Measurements from ENCODE around the gene LRRC32. TPM values are rescaled to one million over a fixed set of nuclear protein-coding genes. Genes with fewer than 3 reads are reported as not detected.

Gene LRRC32
- total RNA-seq, 1 donor from 2014 or later, result 0.77 TPM

DNA sequence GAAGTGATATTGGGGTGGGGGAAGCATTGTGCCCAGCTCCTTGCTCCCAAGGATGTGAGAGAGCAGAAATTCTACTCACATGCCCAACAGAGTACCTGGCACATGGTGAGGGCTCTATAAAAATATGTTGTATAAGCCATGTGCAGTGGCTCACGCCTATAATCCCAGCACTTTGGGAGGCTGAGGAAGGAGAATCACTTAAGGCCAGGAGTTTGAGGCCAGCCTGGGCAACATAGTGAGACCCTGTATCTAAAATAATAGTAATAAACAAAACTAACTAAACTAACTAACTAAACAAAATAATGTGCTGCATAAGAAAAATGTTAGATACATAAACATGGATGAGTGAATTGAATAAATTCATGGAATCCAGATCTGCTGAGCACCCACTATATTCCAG is 33.2 kb upstream of the LRRC32 start:
- Mint-ChIP-seq H3K36me3 (ENCODE audit: low read depth) (no peaks in the 10 kb centered on the region), H3K27ac (ENCODE audit: unreplicated experiment) (peak overlapping the region; percentile 61)

DNA sequence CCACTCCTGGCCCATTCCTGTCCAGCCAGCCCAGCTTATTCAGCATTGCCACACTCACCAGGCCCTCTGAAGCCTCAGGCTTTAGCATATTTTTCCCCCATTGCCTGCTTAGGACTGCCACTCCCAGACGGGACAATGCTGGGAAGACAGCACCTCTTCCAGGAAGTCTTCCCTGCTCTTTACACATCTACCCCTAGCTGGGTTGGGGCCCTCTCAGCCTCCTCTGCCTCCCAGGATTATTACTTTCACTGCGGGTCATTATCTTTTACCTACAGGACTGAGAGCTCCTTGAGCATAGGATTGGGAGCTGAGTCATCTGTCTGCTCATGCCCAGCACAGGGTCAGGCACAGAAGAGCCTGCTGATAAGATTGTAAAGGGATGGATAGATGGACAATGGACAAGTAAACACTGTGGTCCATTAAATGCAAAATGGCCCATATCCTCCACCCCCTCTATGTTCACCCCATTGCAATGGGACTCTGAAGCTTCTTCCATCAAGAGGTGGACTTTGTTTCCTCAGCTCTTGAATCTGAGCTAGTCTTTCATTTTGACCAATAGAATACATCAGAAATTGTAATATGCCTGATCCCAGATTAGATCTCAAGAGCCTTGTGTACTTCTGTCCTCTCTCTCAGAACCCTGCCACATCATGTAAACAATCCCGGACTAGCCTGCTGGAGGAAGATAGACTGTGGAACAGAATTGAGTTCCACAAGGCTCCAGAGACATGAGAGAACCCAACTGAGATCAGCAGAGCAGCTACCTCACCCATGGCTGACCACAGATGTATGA is 32.0 kb upstream of the LRRC32 start:
- Mint-ChIP-seq H3K4me3 (no peak overlapping the region), H3K27me3 (ENCODE audit: low read depth) (no peaks in the 10 kb centered on the region), H3K4me1 (peaks cover 13% of the 10 kb centered on the region), H3K27ac (ENCODE audit: unreplicated experiment) (no peak overlapping the region), H3K36me3 (ENCODE audit: low read depth) (no peaks in the 10 kb centered on the region), H3K9me3 (peaks cover 3% of the 10 kb centered on the region)
- TF ChIP-seq CTCF (conservative IDR thresholded peaks at IDR 0.05), result no peak
- DNase-seq (ENCODE audit: low read depth, low spot score), result no peak

More for the DNA sequence above, 33.2 kb upstream of the LRRC32 start:
- no peak for DNase-seq (ENCODE audit: low read depth, low spot score)
- no peaks in the 10 kb centered on the region for H3K27me3 Mint-ChIP-seq (ENCODE audit: low read depth)
- TF ChIP-seq CTCF (conservative IDR thresholded peaks at IDR 0.05), result no peak
- no peak overlapping the region for H3K4me3 Mint-ChIP-seq
- H3K9me3 Mint-ChIP-seq, result peaks cover 3% of the 10 kb centered on the region
- peaks cover 13% of the 10 kb centered on the region for H3K4me1 Mint-ChIP-seq

DNA sequence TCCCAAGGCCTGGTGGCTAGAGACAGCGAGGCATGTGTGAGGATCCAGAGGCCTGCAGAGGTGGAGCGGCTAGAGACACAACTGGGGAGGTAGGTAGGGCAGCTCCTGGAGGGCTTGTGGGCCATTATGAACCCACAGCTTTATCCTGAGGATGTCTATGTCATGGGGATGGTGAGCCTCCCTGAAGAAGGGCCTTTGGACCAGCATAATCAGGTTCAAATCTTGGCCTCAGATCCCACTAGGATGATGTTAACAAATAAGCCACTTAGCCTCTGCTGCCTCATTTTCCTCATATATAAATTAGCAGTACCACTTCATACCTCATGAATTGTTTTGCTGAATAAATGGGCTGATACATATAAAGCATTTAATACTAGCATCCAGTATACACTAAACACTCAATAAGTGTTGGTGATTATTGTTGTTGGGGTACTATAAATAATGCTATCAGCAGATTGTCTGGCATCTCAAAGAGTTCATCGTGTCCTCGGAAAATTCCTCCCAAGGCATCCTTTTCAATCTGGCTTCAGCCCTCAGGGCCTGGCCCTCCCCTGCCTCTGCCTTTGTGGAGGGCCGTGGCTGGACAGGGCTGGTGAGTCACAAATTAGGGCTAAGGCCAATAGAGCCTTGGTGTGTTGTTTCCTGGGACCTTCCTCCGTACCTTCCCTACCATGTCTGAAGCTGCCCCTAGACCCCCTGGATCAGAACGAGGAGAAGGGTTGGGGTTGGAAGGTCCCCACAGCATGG is 30.9 kb upstream of the LRRC32 start:
- peak overlapping the region; percentile 63 for H3K27ac Mint-ChIP-seq (ENCODE audit: unreplicated experiment)
- peaks cover 13% of the 10 kb centered on the region for H3K4me1 Mint-ChIP-seq
- TF ChIP-seq CTCF (conservative IDR thresholded peaks at IDR 0.05), result no peak
- H3K27me3 Mint-ChIP-seq (ENCODE audit: low read depth), result no peaks in the 10 kb centered on the region
- H3K36me3 Mint-ChIP-seq (ENCODE audit: low read depth), result no peaks in the 10 kb centered on the region
- H3K4me3 Mint-ChIP-seq, result no peak overlapping the region
- no peak for DNase-seq (ENCODE audit: low read depth, low spot score)
- H3K9me3 Mint-ChIP-seq, result peaks cover 3% of the 10 kb centered on the region

GRCh38 chr11:76700177-76701100 is 29.9 kb upstream of the LRRC32 start:
- Mint-ChIP-seq H3K4me3 (no peak overlapping the region), H3K27me3 (ENCODE audit: low read depth) (no peaks in the 10 kb centered on the region), H3K9me3 (peaks cover 3% of the 10 kb centered on the region), H3K4me1 (peaks cover 13% of the 10 kb centered on the region), H3K27ac (ENCODE audit: unreplicated experiment) (peak overlapping the region; percentile 52), H3K36me3 (ENCODE audit: low read depth) (no peaks in the 10 kb centered on the region)
- TF ChIP-seq CTCF (conservative IDR thresholded peaks at IDR 0.05), result no peak
- no peak for DNase-seq (ENCODE audit: low read depth, low spot score)

DNA sequence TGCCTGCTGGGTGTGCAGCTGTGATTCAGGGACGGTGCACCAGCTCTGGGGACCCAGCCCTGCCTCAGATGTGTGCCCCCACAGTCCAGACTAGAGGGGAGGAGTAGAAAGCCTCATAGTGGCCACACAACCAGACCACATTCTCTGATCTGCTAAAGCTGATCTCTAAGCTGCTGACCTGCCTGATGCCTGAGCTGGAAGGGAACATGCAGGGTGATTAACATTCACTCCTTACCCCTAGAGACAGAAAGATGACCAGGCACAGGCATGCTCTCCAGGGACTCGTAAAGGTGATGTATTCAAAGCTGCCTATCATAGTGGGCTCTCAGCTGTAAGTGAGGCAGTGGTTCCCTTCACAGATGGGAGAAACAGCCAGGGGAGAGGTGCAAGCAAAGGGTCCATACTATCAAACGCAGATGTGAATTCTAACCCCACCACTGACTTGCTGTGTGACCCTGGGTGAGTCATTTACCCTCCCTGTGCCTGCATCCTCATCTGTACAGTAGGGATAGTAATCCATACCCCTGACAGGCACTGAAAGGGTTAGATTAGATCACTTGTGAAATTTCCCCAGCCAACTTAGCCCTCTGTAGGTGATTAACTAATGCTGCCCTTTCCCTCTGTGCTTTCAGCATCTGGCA is 29.0 kb upstream of the LRRC32 start:
- H3K36me3 Mint-ChIP-seq (ENCODE audit: low read depth), result no peaks in the 10 kb centered on the region
- H3K27me3 Mint-ChIP-seq (ENCODE audit: low read depth), result no peaks in the 10 kb centered on the region
- peaks cover 2% of the 10 kb centered on the region for H3K9me3 Mint-ChIP-seq
- DNase-seq (ENCODE audit: low read depth, low spot score), result no peak
- no peak overlapping the region for H3K4me3 Mint-ChIP-seq
- no peak overlapping the region for H3K27ac Mint-ChIP-seq (ENCODE audit: unreplicated experiment)
- no peak for TF ChIP-seq CTCF (conservative IDR thresholded peaks at IDR 0.05)
- peaks cover 13% of the 10 kb centered on the region for H3K4me1 Mint-ChIP-seq
